PC-9 (cell line): ENCODE results near the gene CD99L2.

Source experiments
- CTCF ChIP-seq: fragments of 200-600 bp; sonication (generic); conservative IDR thresholded peaks from 2 replicates; pipeline ENCODE4 v1.6.1; 2017; ENCODE audit warnings: mixed run types, antibody characterized with exemption, mild to moderate bottlenecking, moderate library complexity
- EZH2 ChIP-seq: fragments of 200-600 bp; sonication (generic); IDR thresholded peaks from 2 replicates; pipeline ENCODE4 v1.8.0; 2017; ENCODE audit warnings: antibody characterized with exemption, low read depth

DNA sequence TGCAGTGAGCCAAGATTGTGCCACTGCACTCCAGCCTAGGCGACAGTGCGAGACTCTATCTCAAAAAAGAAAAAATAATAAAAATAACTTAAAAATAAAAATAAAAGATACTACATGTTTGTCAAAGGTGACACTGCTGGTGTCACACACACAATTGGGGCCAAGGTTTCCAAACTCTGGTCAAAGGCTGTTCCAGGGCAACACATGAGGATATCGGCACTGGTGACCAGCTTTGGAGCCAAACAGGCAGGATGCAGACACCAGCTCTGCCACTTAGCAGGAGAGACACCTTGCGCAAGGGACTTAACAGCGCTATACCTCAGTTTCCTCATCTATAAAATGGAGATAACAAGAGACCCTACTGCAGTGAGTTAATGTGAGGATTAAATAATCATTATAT is 52.3 kb downstream of the CD99L2 start:
- TF ChIP-seq CTCF: no peak
- no peak for TF ChIP-seq EZH2
